AG04450 (cell line): ENCODE measurements around the gene BHMT. TPM values are rescaled to one million over a fixed set of nuclear protein-coding genes. Genes with fewer than 3 reads are reported as not detected.
A peak's percentile ranks its signal among the peaks of the same experiment; 100 is the strongest.

Experiments
- CTCF ChIA-PET: fragments of 300-600, 350-600 bp; formaldehyde crosslinking; extraction: SDS; loops from one replicate; lab custom pipeline; 2022; ENCODE audit warnings: antibody characterized with exemption, inconsistent platforms; lab: Charles Lee
- POLR2A ChIA-PET: fragments of 350-600 bp; formaldehyde crosslinking; extraction: SDS; loops from one replicate; lab custom pipeline; 2021; ENCODE audit warnings: antibody characterized with exemption, inconsistent platforms; lab: Yijun Ruan, JAX
- DNase-seq: peaks from one replicate; pipeline ENCODE4 v3.0.0-alpha.2; 2011; ENCODE audit warnings: low read depth, low spot score
- H3K27ac ChIP-seq: one replicate; pipeline ENCODE4 v1.5.1; 2012; ENCODE audit warnings: low read depth, low read length, control low read depth
- H3K27me3 ChIP-seq: one replicate; pipeline ENCODE4 v1.6.0; 2012; ENCODE audit warnings: low read length; ENCODE audit not compliant: control insufficient read depth, insufficient read depth
- H3K4me3 ChIP-seq: 2 replicates; pipeline ENCODE4 v1.5.1; 2011; ENCODE audit warnings: mild to moderate bottlenecking, low read depth, low read length, control low read depth
- H3K9me3 ChIP-seq: 2 replicates; pipeline ENCODE4 v1.5.1; 2012; ENCODE audit warnings: low read length; ENCODE audit not compliant: control insufficient read depth, insufficient read depth
- polyA plus RNA-seq: library from polyadenylated mRNA; depleted of rRNA; stranded (reverse); fragments of >200 nt; gene quantifications from 2 replicates; pipeline ENCODE4 v1.2.3, GENCODE V29; 2011
- TF ChIP-seq, protein P1 (sequence below): IDR thresholded peaks from 2 replicates; pipeline ENCODE4 v1.5.1; 2011; ENCODE audit warnings: low read depth, low read length, control low read depth, inconsistent platforms

BHMT gene
- polyA plus RNA-seq, 1 experiment: not detected

DNA sequence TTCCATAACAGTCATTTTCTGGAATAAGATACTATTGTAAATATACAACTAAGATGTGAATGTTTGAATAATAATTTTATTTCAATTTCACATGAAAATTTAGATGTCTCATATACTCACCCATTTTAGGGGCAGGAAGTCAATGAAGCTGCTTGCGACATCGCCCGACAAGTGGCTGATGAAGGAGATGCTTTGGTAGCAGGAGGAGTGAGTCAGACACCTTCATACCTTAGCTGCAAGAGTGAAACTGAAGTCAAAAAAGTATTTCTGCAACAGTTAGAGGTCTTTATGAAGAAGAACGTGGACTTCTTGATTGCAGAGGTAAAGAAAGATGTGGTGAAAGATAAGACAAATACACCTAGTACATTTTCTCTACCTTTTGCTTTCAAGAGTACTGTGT lies 8.6 kb downstream of the BHMT start:
- ChIA-PET POLR2A (no interaction called here), CTCF (interaction anchor here (2.1 to 5.2 kb wide), 2 partner anchors 13 to 95 kb away, joined by 9 to 31 read pairs; no protein-coding TSS in a partner anchor)
- DNase-seq: no peak
- H3K9me3 ChIP-seq: no peaks in the 10 kb centered on the region
- H3K27ac ChIP-seq: no peak overlapping the region
- TF ChIP-seq, protein P1, sequence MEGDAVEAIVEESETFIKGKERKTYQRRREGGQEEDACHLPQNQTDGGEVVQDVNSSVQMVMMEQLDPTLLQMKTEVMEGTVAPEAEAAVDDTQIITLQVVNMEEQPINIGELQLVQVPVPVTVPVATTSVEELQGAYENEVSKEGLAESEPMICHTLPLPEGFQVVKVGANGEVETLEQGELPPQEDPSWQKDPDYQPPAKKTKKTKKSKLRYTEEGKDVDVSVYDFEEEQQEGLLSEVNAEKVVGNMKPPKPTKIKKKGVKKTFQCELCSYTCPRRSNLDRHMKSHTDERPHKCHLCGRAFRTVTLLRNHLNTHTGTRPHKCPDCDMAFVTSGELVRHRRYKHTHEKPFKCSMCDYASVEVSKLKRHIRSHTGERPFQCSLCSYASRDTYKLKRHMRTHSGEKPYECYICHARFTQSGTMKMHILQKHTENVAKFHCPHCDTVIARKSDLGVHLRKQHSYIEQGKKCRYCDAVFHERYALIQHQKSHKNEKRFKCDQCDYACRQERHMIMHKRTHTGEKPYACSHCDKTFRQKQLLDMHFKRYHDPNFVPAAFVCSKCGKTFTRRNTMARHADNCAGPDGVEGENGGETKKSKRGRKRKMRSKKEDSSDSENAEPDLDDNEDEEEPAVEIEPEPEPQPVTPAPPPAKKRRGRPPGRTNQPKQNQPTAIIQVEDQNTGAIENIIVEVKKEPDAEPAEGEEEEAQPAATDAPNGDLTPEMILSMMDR: no peak
- peaks cover 7% of the 10 kb centered on the region for H3K27me3 ChIP-seq
- no peak overlapping the region for H3K4me3 ChIP-seq

DNA sequence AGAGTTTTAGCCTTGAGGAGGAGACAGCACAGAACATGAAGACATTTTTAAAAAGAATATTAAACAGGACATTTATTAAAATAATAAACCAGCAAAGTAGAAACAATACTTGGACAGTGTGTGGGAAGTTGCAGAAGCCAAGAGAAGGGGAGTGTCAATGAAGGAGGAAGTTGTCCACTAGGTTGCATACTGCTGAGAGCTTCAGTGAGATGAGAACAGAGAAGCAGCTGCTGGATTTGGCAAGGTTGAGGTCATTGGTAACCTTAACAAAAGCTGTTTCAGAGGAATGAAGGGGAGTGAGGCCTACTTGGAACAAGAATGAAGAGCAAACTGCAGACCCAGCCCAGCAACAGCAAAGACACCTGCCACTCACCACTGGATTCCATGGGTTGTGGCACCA lies 11.4 kb downstream of the BHMT start:
- Histone ChIP-seq H3K4me3 (no peak overlapping the region), H3K9me3 (no peaks in the 10 kb centered on the region), H3K27ac (no peak overlapping the region), H3K27me3 (peaks cover 5% of the 10 kb centered on the region)
- ChIA-PET POLR2A (no interaction called here), CTCF (interaction anchor here (1.6 to 2.2 kb wide), 2 partner anchors 10 to 98 kb away, joined by 10 read pairs; no protein-coding TSS in a partner anchor)
- DNase-seq: no peak
- TF ChIP-seq, protein P1: no peak

DNA sequence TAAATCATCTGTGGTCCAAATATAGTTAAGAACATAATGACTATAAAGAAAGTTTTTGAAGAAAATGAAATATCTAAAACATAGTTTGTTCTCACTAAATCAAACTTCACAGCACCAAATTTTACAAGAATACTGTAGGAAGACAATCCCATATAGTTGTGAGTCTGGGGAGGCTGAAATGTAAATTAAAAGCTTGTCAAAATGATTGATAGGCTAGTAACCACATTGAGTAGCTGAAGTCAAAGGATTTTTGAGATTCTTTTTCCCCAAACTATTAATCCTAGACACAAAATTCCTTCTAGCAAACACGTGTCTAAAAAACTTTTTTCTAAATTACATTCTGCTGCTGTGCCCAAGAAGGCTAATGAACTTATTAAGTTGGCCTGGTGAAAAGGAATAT lies 13.0 kb downstream of the BHMT start:
- H3K4me3 ChIP-seq: no peak overlapping the region
- ChIA-PET CTCF (interaction anchor here (10.1 kb wide), 1 partner anchor 101 kb away, joined by 920 read pairs; no protein-coding TSS in a partner anchor), POLR2A (no interaction called here)
- TF ChIP-seq, protein P1: no peak
- H3K27ac ChIP-seq: no peak overlapping the region
- no peak for DNase-seq
- no peaks in the 10 kb centered on the region for H3K9me3 ChIP-seq
- H3K27me3 ChIP-seq: peaks cover 5% of the 10 kb centered on the region

DNA sequence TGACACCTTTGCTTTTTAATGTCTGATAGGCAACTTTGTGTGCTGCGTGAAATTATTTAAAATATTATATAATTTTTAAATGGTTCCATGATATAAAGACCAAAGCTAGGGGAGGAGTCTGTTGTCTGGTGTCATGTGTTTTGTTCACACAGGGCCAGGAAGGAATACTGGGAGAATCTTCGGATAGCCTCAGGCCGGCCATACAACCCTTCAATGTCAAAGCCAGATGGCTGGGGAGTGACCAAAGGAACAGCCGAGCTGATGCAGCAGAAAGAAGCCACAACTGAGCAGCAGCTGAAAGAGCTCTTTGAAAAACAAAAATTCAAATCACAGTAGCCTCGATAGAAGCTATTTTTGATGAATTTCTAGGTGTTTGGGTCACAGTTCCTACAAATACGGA lies 19.2 kb downstream of the BHMT start:
- no peak for DNase-seq
- Histone ChIP-seq H3K4me3 (no peak overlapping the region), H3K27me3 (peaks cover 10% of the 10 kb centered on the region), H3K9me3 (no peaks in the 10 kb centered on the region), H3K27ac (no peak overlapping the region)
- ChIA-PET POLR2A (no interaction called here), CTCF (interaction anchor here (1.0 to 10.1 kb wide), 4 partner anchors 14 to 239 kb away, joined by 3 to 920 read pairs (median 43); no protein-coding TSS in a partner anchor)
- TF ChIP-seq, protein P1: no peak

DNA sequence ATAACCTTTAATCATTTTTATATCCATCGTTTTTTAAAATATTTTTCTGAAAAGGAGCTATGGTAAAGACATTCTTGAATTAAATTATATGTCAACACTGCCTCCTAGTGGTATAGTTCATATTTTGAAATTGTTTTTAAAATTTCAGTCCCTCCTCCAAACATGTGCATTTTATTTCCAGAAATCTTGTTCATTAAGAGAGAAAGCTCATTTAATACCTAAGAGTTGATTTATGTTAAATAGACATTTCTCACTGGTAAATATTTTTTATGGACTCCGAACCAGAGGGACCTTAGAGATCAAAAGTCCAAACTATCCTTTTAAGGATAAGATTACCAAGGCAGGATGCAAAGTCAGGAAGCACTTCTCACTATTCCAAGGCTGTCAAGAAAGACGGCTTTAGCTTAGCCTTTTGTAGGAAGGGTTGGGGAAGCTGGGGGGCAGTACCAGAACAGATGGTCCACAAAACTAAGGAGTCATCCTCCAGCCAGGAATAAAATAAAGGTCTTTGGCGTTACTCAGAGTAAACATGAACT lies 21.6 kb downstream of the BHMT start:
- peak; percentile 23 for DNase-seq
- H3K4me3 ChIP-seq: peak overlapping the region; percentile 48

More for the DNA sequence above, 21.6 kb downstream of the BHMT start:
- POLR2A ChIA-PET: interaction anchor here (0.6 kb wide), 1 partner anchor 392 kb away, joined by 5 read pairs; no protein-coding TSS in a partner anchor
- CTCF ChIA-PET: interaction anchor here (0.6 to 10.1 kb wide), 103 partner anchors 10 to 1176 kb away, joined by 3 to 920 read pairs (median 5); partner anchors contain the start of genes ARSB, BHMT2, DMGDH and HOMER1
- TF ChIP-seq, protein P1: peak; percentile 40
- Histone ChIP-seq H3K27ac (peak overlapping the region; percentile 80), H3K9me3 (no peaks in the 10 kb centered on the region), H3K27me3 (peaks cover 7% of the 10 kb centered on the region)
